IMR-90 (cell line): ENCODE results near the gene ZNF493. TPM values are rescaled to one million over a fixed set of nuclear protein-coding genes. Genes with fewer than 3 reads are reported as not detected.

Experiments used
- ATAC-seq: fragments of 200-7000 bp; cut with Tn5 transposase; 2 replicates; pipeline ENCODE4 v1.9.1; 2020; ENCODE audit warnings: low read depth, mild to moderate bottlenecking, moderate library complexity
- BruUV-seq: library from RNA; stranded (reverse); fragments of 400-500 nt; replicated peaks from 2 replicates; lab custom pipeline; 2021; lab: Mats Ljungman, UMichigan
- CTCF ChIA-PET: fragments of 300-600 bp; formaldehyde crosslinking; extraction: SDS; loops from one replicate; lab custom pipeline; 2021; ENCODE audit warnings: antibody characterized with exemption; lab: Yijun Ruan, JAX
- POLR2A ChIA-PET: fragments of 300-600 bp; sonication (Branson Sonifier 250); formaldehyde crosslinking; loops from one replicate; lab custom pipeline; 2022; ENCODE audit warnings: antibody characterized with exemption; ENCODE audit not compliant: unreplicated experiment; lab: Charles Lee
- DNase-seq: peaks from one replicate; pipeline ENCODE4 v3.0.0; 2013
- H2AFZ ChIP-seq: replicated peaks from 2 replicates; pipeline ENCODE3; 2013; ENCODE audit warnings: low read length, mild to moderate bottlenecking; ENCODE audit not compliant: poor library complexity
- H2AK5ac ChIP-seq: 2 replicates; pipeline ENCODE4 v1.6.1; 2013; ENCODE audit warnings: low read depth, low read length, inconsistent platforms
- H2AK9ac ChIP-seq: replicated peaks from 2 replicates; pipeline ENCODE3; 2013; ENCODE audit warnings: mild to moderate bottlenecking, low read depth, low read length, moderate library complexity; ENCODE audit not compliant: poor library complexity
- H2BK120ac ChIP-seq: 2 replicates; pipeline ENCODE4 v1.6.1; 2013; ENCODE audit warnings: low read depth, low read length, inconsistent platforms
- H2BK15ac ChIP-seq: 3 replicates; pipeline ENCODE4 v1.6.1; 2013; ENCODE audit warnings: low read depth, low read length, inconsistent platforms
- H2BK20ac ChIP-seq: 2 replicates; pipeline ENCODE4 v1.6.1; 2013; ENCODE audit warnings: low read depth, mild to moderate bottlenecking, inconsistent platforms, low read length, moderate library complexity
- H2BK5ac ChIP-seq: 2 replicates; pipeline ENCODE4 v1.6.1; 2013; ENCODE audit warnings: mild to moderate bottlenecking, low read depth, low read length, inconsistent platforms; ENCODE audit not compliant: poor library complexity, severe bottlenecking
- H3K14ac ChIP-seq: replicated peaks from 2 replicates; pipeline ENCODE4 v1.6.1; 2013; ENCODE audit warnings: low read depth, low read length, inconsistent platforms
- H3K18ac ChIP-seq: 2 replicates; pipeline ENCODE4 v1.6.1; 2013; ENCODE audit warnings: low read depth, low read length, control low read depth
- H3K23ac ChIP-seq: 2 replicates; pipeline ENCODE4 v1.6.1; 2013; ENCODE audit warnings: low read depth, low read length, inconsistent platforms
- H3K27ac ChIP-seq: 2 replicates; pipeline ENCODE4 v1.5.1; 2013; ENCODE audit warnings: mild to moderate bottlenecking, control low read depth, low read length; ENCODE audit not compliant: insufficient read depth
- H3K27me3 ChIP-seq: 2 replicates; pipeline ENCODE4 v1.6.1; 2013; ENCODE audit warnings: low read length; ENCODE audit not compliant: control insufficient read depth, insufficient read depth
- H3K36me3 ChIP-seq: 2 replicates; pipeline ENCODE4 v1.6.1; 2013; ENCODE audit warnings: low read length, mixed read lengths; ENCODE audit not compliant: control insufficient read depth, insufficient read depth
- H3K4ac ChIP-seq: 2 replicates; pipeline ENCODE4 v1.6.1; 2013; ENCODE audit warnings: low read depth, low read length, inconsistent platforms
- H3K4me1 ChIP-seq: 2 replicates; pipeline ENCODE4 v1.6.1; 2013; ENCODE audit warnings: low read length, mixed read lengths; ENCODE audit not compliant: control insufficient read depth, insufficient read depth
- H3K4me2 ChIP-seq: 2 replicates; pipeline ENCODE4 v1.6.1; 2013; ENCODE audit warnings: low read depth, mild to moderate bottlenecking, control low read depth, low read length, moderate library complexity
- H3K4me3 ChIP-seq: 2 replicates; pipeline ENCODE4 v1.5.1; 2013; ENCODE audit warnings: low read depth, mild to moderate bottlenecking, control low read depth, low read length, moderate library complexity; ENCODE audit not compliant: insufficient read depth
- H3K56ac ChIP-seq: 2 replicates; pipeline ENCODE4 v1.6.1; 2013; ENCODE audit warnings: low read length, inconsistent platforms; ENCODE audit not compliant: insufficient read depth; ENCODE audit errors: extremely low read depth
- H3K79me1 ChIP-seq, 2 experiments: 2 replicates each; pipeline ENCODE4 v1.6.1; 2013; ENCODE audit warnings: low read length in 2 of 2, inconsistent platforms in 1 of 2, low read depth in 1 of 2
- H3K9ac ChIP-seq: 2 replicates; pipeline ENCODE4 v1.6.1; 2013; ENCODE audit warnings: low read depth, low read length, control low read depth
- H3K9me1 ChIP-seq: 2 replicates; pipeline ENCODE4 v1.6.1; 2013; ENCODE audit warnings: low read length, inconsistent platforms; ENCODE audit not compliant: insufficient read depth
- H3K9me3 ChIP-seq: 2 replicates; pipeline ENCODE4 v1.6.1; 2013; ENCODE audit warnings: low read length; ENCODE audit not compliant: control insufficient read depth, insufficient read depth
- H4K20me1 ChIP-seq: 2 replicates; pipeline ENCODE4 v1.6.1; 2013; ENCODE audit warnings: low read length, inconsistent platforms; ENCODE audit not compliant: insufficient read depth
- H4K5ac ChIP-seq: 2 replicates; pipeline ENCODE4 v1.6.1; 2013; ENCODE audit warnings: mild to moderate bottlenecking, low read depth, low read length, control low read depth
- H4K8ac ChIP-seq, 2 experiments: 2 replicates each; pipeline ENCODE4 v1.6.1; 2013; ENCODE audit warnings: low read depth in 2 of 2, low read length in 2 of 2, control low read depth in 1 of 2, inconsistent platforms in 1 of 2
- H4K91ac ChIP-seq: 2 replicates; pipeline ENCODE4 v1.6.1; 2013; ENCODE audit warnings: low read depth, low read length, inconsistent platforms; ENCODE audit not compliant: insufficient read depth
- BHLHE40 ChIP-seq: fragments of 150-350 bp; IDR thresholded peaks from 2 replicates; pipeline ENCODE4 v1.6.1; 2016; ENCODE audit warnings: mild to moderate bottlenecking, low read depth, low read length
- ELK1 ChIP-seq: fragments of 150-350 bp; IDR thresholded peaks from 2 replicates; pipeline ENCODE4 v1.6.1; 2016; ENCODE audit warnings: low read depth, mild to moderate bottlenecking, low read length, moderate library complexity, borderline replicate concordance
- FOS ChIP-seq: fragments of 150-350 bp; IDR thresholded peaks from 2 replicates; pipeline ENCODE4 v1.6.1; 2016; ENCODE audit warnings: low read depth, low read length
- MXI1 ChIP-seq: IDR thresholded peaks from 2 replicates; pipeline ENCODE4 v1.6.1; 2012; ENCODE audit warnings: low read depth, mild to moderate bottlenecking, low read length, moderate library complexity, borderline replicate concordance
- POLR2A ChIP-seq: IDR thresholded peaks from 2 replicates; pipeline ENCODE4 v1.6.1; 2012; ENCODE audit warnings: mild to moderate bottlenecking, low read depth, low read length
- RAD21 ChIP-seq: IDR thresholded peaks from 2 replicates; pipeline ENCODE4 v1.6.1; 2012; ENCODE audit warnings: low read length, improper control_type of control experiment
- RCOR1 ChIP-seq: IDR thresholded peaks from 2 replicates; pipeline ENCODE4 v1.6.1; 2012; ENCODE audit warnings: mild to moderate bottlenecking, low read length, improper control_type of control experiment; ENCODE audit not compliant: insufficient replicate concordance
- RFX5 ChIP-seq: IDR thresholded peaks from 2 replicates; pipeline ENCODE4 v1.8.0; 2012; ENCODE audit warnings: low read depth, mild to moderate bottlenecking, low read length, moderate library complexity
- SMC3 ChIP-seq: fragments of 150-350 bp; IDR thresholded peaks from 2 replicates; pipeline ENCODE4 v1.6.1; 2016; ENCODE audit warnings: low read depth, mild to moderate bottlenecking, antibody characterized with exemption, low read length, moderate library complexity
- WGBS, 2 experiments: methylation state at CpG; one replicate each; pipeline versions ENCODE4 v1.1.5 to v1.1.7; 2013; ENCODE audit warnings: missing lambda C conversion rate in 2 of 2; ENCODE audit not compliant: insufficient read length in 1 of 2; ENCODE audit errors: extremely low coverage in 2 of 2; 5-methylcytosine and 5-hydroxymethylcytosine counted together
- dilution Hi-C: fragments of 300-500 bp; cut with HindIII; formaldehyde crosslinking; loops from one replicate; pipeline ENCODE4 v1.14.3; 2018; ENCODE audit warnings: low sequenced_read_pairs; ENCODE audit not compliant: unreplicated experiment
- in situ Hi-C: fragments of 300-500 bp; cut with MboI; formaldehyde crosslinking; loops from 3 replicates; pipeline ENCODE4 v1.14.3; 2019; ENCODE audit warnings: low sequenced_read_pairs, inconsistent platforms, mixed read lengths
- intact Hi-C: fragments of 100-400 bp; cut with micrococcal nuclease; formaldehyde crosslinking; loops from 2 replicates; pipeline ENCODE4 v1.10.0; 2022
- polyA plus RNA-seq, 3 experiments: library from polyadenylated mRNA; depleted of rRNA; stranded (reverse); fragments of >200 nt; gene quantifications; 2 replicates each; pipeline ENCODE4 v1.2.3, GENCODE V29; 2012; ENCODE audit warnings: low replicate concordance in 1 of 3
- total RNA-seq: library from RNA; depleted of rRNA; stranded (reverse); fragments of >200 nt; gene quantifications from 2 replicates; pipeline ENCODE4 v1.2.3, GENCODE V29; 2012

The ZNF493 gene
- total and polyA plus RNA-seq, 2 of the 4 experiments (the other 2 are of a cell fraction): 2.1 to 3.4 TPM

- Histone ChIP-seq H3K9ac (no peak overlapping the region), H3K9me3 (peaks cover 23% of the 10 kb centered on the region), H4K5ac (no peak overlapping the region), H2BK15ac (no peak overlapping the region), H4K91ac (no peak overlapping the region), H3K27me3 (no peaks in the 10 kb centered on the region), H3K4me1 (no peaks in the 10 kb centered on the region), H3K27ac (no peak overlapping the region), H3K14ac (no peak overlapping the region), H3K18ac (no peak overlapping the region), H2BK120ac (no peak overlapping the region), H3K23ac (no peak overlapping the region), H4K8ac (no peak overlapping the region), H3K79me1 (no peaks in the 10 kb centered on the region), H3K4me2 (no peak overlapping the region), H2AK9ac (no peak overlapping the region), H3K4me3 (no peak overlapping the region), H2BK20ac (no peak overlapping the region), H3K9me1 (no peaks in the 10 kb centered on the region), H3K4ac (no peak overlapping the region), H2BK5ac (no peak overlapping the region), H4K20me1 (no peaks in the 10 kb centered on the region), H2AK5ac (no peak overlapping the region), H2AFZ (no peak overlapping the region), H3K36me3 (no peaks in the 10 kb centered on the region), H3K56ac (no peak overlapping the region)
- BruUV-seq: no TSS peak
- WGBS, 2 experiments: 63% methylated on average over 4 of the region's 8 CpGs; no CpG with 5 or more reads in 1 of the 2 experiments
- in situ Hi-C loops: no loop called here
- dilution Hi-C loops: no loop called here
- CTCF ChIA-PET: no interaction called here
- POLR2A ChIA-PET: interaction anchor here (0.6 kb wide), 1 partner anchor 624 kb away, joined by 5 read pairs; no protein-coding TSS in a partner anchor
- intact Hi-C loops: no loop called here
- TF ChIP-seq RAD21 (no peak), RCOR1 (no peak), POLR2A (no peak), MXI1 (no peak), RFX5 (no peak), SMC3 (no peak), BHLHE40 (no peak), FOS (no peak), ELK1 (no peak)
- ATAC-seq (no peak), DNase-seq (no peak)
These were observed 37.6 kb downstream of the ZNF493 start for GRCh38 chr19:21434516-21434915.
